Activated CD8-positive, alpha-beta T cell treated with anti-CD3 and anti-CD28 coated beads for 36 hours (primary cell): ENCODE results near the gene HS3ST2. TPM values are rescaled to one million over a fixed set of nuclear protein-coding genes. Genes with fewer than 3 reads are reported as not detected.
A peak's percentile ranks its signal among the peaks of the same experiment; 100 is the strongest.
"Not testable (repeated sequence)": the region's sequence is repeated elsewhere in the genome, so short reads cannot be mapped to it uniquely, and the experiment has no call there.

Experiments used
- ATAC-seq: fragments of 200-7000 bp; cut with Tn5 transposase; one replicate; pipeline ENCODE4 v1.10.0; 2021; ENCODE audit warnings: mild to moderate bottlenecking, moderate library complexity
- CTCF ChIA-PET: fragments of 350-600 bp; sonication (Branson Sonifier 250); formaldehyde crosslinking; loops from one replicate; lab custom pipeline; 2021; ENCODE audit warnings: antibody characterized with exemption; lab: Charles Lee
- POLR2A ChIA-PET: fragments of 350-600 bp; sonication (Branson Sonifier 250); formaldehyde crosslinking; loops from one replicate; lab custom pipeline; 2021; ENCODE audit warnings: antibody characterized with exemption; lab: Charles Lee
- DNase-seq: peaks from one replicate; pipeline ENCODE4 v3.0.0-alpha.2; 2020
- H3K27ac Mint-ChIP-seq: one replicate; pipeline ENCODE4 v1.8.0; 2021; ENCODE audit warnings: mild to moderate bottlenecking, mixed read lengths
- H3K27me3 Mint-ChIP-seq: one replicate; pipeline ENCODE4 v1.8.0; 2021; ENCODE audit warnings: mixed read lengths
- H3K36me3 Mint-ChIP-seq: one replicate; pipeline ENCODE4 v1.8.0; 2021; ENCODE audit warnings: low read depth, mixed read lengths
- H3K4me1 Mint-ChIP-seq: one replicate; pipeline ENCODE4 v1.8.0; 2021; ENCODE audit warnings: low read depth, mixed read lengths
- H3K4me3 Mint-ChIP-seq: one replicate; pipeline ENCODE4 v1.8.0; 2021; ENCODE audit warnings: mild to moderate bottlenecking, moderate library complexity, mixed read lengths
- H3K9me3 Mint-ChIP-seq: one replicate; pipeline ENCODE4 v1.8.0; 2021; ENCODE audit warnings: mixed read lengths
- intact Hi-C: fragments of 100-400 bp; cut with micrococcal nuclease; formaldehyde crosslinking; loops from one replicate; pipeline ENCODE4 v1.10.0; 2022
- total RNA-seq, 2 experiments: library from RNA; stranded (reverse); gene quantifications; one replicate each; pipeline ENCODE4 v1.2.3, GENCODE V29; 2021
- TF ChIP-seq, protein P1 (sequence below): fragments of 200-600 bp; IDR thresholded peaks from one replicate; pipeline ENCODE4 v1.8.0; 2022; ENCODE audit warnings: antibody characterized with exemption, mild to moderate bottlenecking

Gene HS3ST2
- total RNA-seq, 2 experiments from 2014 or later, result not detected

DNA sequence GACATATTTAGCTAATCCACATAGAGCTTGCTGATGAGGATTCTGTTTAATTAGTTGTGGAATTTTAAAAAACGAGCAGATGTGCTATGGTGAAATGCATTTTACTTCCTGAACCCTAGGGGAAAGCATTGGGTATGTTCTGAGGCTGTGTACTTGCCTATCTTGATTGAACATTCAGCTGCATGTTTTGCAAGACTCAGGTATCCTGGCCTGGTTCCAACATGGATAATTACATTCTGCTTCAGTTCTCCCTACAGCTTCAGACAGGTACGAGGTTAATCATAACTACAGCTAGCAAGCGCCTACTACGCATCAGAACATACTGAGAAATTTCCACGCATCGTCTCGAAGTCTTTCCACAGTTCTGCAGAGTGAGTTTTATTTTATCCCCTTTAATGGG is 77.0 kb downstream of the HS3ST2 start:
- ChIA-PET CTCF (interaction anchor here (1.1 kb wide), 1 partner anchor 8 kb away, joined by 3 read pairs; no protein-coding TSS in a partner anchor), POLR2A (interaction anchor here (0.9 kb wide), 1 partner anchor 90 kb away, joined by 3 read pairs; no protein-coding TSS in a partner anchor)
- peaks cover 7% of the 10 kb centered on the region for H3K27me3 Mint-ChIP-seq
- DNase-seq (no peak), ATAC-seq (no peak)
- no peak overlapping the region for H3K4me3 Mint-ChIP-seq
- H3K36me3 Mint-ChIP-seq, result no peaks in the 10 kb centered on the region
- H3K27ac Mint-ChIP-seq, result no peak overlapping the region
- no peaks in the 10 kb centered on the region for H3K9me3 Mint-ChIP-seq
- TF ChIP-seq, protein P1, sequence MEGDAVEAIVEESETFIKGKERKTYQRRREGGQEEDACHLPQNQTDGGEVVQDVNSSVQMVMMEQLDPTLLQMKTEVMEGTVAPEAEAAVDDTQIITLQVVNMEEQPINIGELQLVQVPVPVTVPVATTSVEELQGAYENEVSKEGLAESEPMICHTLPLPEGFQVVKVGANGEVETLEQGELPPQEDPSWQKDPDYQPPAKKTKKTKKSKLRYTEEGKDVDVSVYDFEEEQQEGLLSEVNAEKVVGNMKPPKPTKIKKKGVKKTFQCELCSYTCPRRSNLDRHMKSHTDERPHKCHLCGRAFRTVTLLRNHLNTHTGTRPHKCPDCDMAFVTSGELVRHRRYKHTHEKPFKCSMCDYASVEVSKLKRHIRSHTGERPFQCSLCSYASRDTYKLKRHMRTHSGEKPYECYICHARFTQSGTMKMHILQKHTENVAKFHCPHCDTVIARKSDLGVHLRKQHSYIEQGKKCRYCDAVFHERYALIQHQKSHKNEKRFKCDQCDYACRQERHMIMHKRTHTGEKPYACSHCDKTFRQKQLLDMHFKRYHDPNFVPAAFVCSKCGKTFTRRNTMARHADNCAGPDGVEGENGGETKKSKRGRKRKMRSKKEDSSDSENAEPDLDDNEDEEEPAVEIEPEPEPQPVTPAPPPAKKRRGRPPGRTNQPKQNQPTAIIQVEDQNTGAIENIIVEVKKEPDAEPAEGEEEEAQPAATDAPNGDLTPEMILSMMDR, result no peak
- H3K4me1 Mint-ChIP-seq, result no peaks in the 10 kb centered on the region
- intact Hi-C loops, result loop anchor here (10.0 kb wide), 1 partner anchor 174 kb away; no protein-coding TSS in a partner anchor

DNA sequence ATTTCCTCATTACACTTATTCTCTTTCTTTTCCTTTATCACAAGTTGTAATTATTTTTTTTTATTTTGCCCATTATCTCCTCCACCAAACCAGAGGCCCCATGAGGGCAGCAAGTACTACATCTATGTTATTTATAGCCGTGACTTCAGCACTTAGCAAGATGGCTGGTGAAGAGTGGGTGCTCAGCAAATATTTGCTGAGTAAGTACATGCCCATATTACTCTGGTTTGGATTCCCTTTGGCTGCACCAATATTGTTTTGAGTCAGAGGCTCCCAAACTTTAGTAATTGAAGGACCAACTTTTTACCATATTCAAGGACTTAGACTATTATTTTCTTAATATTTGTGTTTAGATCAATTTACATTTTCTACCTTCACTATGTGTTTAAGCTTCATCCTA is 83.2 kb downstream of the HS3ST2 start:
- ChIA-PET CTCF (interaction anchor here (1.4 to 1.5 kb wide), 2 partner anchors 8 to 13 kb away, joined by 3 to 6 read pairs; no protein-coding TSS in a partner anchor), POLR2A (no interaction called here)
- H3K9me3 Mint-ChIP-seq, result no peaks in the 10 kb centered on the region
- H3K4me1 Mint-ChIP-seq, result no peaks in the 10 kb centered on the region
- intact Hi-C loops, result loop anchor here (10.0 kb wide), 1 partner anchor 168 kb away; no protein-coding TSS in a partner anchor
- no peak overlapping the region for H3K27ac Mint-ChIP-seq
- H3K36me3 Mint-ChIP-seq, result no peaks in the 10 kb centered on the region
- DNase-seq, result no peak
- TF ChIP-seq, protein P1, result no peak
- H3K4me3 Mint-ChIP-seq, result no peak overlapping the region
- H3K27me3 Mint-ChIP-seq, result peaks cover 16% of the 10 kb centered on the region
- ATAC-seq, result no peak

DNA sequence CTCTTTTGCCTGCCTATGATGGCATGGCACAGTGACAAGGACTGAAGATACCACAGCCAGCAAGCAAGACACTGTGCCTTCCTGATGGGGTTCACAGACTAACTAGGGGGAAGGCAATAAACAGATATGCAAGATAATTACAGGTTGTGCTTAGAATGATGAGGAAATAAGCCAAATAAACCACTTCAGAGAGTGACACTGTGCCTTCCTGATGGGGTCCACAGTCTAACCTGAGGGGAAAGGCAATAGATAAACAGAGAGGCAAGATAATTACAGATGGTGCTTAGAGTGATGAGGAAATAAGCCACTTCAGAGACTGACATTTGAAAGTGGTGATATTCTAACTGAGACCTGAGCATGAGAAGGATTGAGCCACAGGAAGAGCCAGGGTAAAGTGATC is 84.2 kb downstream of the HS3ST2 start:
- ChIA-PET CTCF (interaction anchor here (0.9 to 1.9 kb wide), 12 partner anchors 9 to 539 kb away, joined by 3 to 6 read pairs (median 3); no protein-coding TSS in a partner anchor), POLR2A (no interaction called here)
- Mint-ChIP-seq H3K4me3 (no peak overlapping the region), H3K9me3 (no peaks in the 10 kb centered on the region), H3K4me1 (no peaks in the 10 kb centered on the region), H3K27ac (no peak overlapping the region), H3K27me3 (peaks cover 16% of the 10 kb centered on the region), H3K36me3 (no peaks in the 10 kb centered on the region)
- DNase-seq (no peak), ATAC-seq (no peak)
- TF ChIP-seq, protein P1, result no peak
- intact Hi-C loops, result loop anchor here (10.0 kb wide), 1 partner anchor 167 kb away; no protein-coding TSS in a partner anchor

DNA sequence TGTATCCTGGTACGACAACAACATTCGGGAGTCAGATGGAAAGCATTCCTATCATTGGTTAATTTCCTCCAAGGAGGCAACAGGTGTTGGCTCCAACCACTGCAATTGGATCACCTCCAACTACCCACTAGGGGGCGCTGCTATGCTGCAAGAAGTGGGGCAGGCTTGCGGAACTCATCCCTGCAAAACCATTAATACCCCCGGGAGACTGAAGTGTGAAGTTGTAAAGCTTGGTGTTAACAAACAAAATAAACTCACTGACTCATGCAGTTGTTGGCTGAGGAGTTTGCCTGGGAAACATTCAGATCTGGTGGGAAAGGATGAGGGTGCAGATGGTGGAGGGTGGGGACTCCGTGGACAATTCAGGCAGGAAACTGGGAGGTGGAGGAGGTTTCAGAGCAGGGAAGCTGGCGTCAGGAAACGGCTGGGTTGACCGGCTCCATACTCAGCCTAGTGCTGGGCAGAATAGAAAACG is 84.9 kb downstream of the HS3ST2 start:
- TF ChIP-seq, protein P1, result peak; percentile 82
- DNase-seq (peak; percentile 71), ATAC-seq (no peak)
- no peaks in the 10 kb centered on the region for H3K4me1 Mint-ChIP-seq
- no peaks in the 10 kb centered on the region for H3K9me3 Mint-ChIP-seq
- intact Hi-C loops, result loop anchor here (10.0 kb wide), 1 partner anchor 166 kb away; no protein-coding TSS in a partner anchor
- H3K27ac Mint-ChIP-seq, result no peak overlapping the region
- H3K27me3 Mint-ChIP-seq, result peaks cover 14% of the 10 kb centered on the region
- H3K36me3 Mint-ChIP-seq, result no peaks in the 10 kb centered on the region
- no peak overlapping the region for H3K4me3 Mint-ChIP-seq
- POLR2A ChIA-PET, result no interaction called here
- CTCF ChIA-PET, result interaction anchor here (0.8 to 1.9 kb wide), 20 partner anchors 8 to 538 kb away, joined by 3 to 6 read pairs (median 4); no protein-coding TSS in a partner anchor

DNA sequence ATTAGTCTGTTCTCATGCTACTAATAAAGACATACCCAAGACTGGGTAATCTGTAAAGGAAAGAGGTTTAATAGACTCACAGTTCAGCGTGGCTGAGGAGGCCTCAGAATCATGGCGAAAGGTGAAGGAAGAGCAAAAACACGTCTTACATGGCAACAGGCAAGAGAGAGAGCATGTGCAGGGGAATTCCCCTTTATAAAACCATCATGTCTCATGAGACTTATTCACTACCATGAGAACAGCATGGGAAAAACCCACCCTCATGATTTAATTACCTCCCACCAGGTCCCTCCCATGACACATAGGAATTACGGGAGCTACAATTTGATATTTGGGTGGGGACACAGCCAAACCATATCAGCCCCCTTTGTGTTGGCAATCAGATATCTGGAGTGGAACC is 85.6 kb downstream of the HS3ST2 start:
- CTCF ChIA-PET, result interaction anchor here (0.6 to 1.9 kb wide), 15 partner anchors 9 to 537 kb away, joined by 3 to 6 read pairs (median 4); no protein-coding TSS in a partner anchor

More for the DNA sequence above, 85.6 kb downstream of the HS3ST2 start:
- DNase-seq, ATAC-seq, H3K9me3 Mint-ChIP-seq, H3K4me1 Mint-ChIP-seq, H3K36me3 Mint-ChIP-seq, H3K27ac Mint-ChIP-seq, H3K4me3 Mint-ChIP-seq, POLR2A ChIA-PET: not testable (repeated sequence)
- intact Hi-C loops, result loop anchor here (10.0 kb wide), 1 partner anchor 165 kb away; no protein-coding TSS in a partner anchor
- H3K27me3 Mint-ChIP-seq, result peaks cover 15% of the 10 kb centered on the region
